SKM-1 (cell line): Measurements from ENCODE around the gene TSPAN32.
"Not testable (repeated sequence)": the region's sequence is repeated elsewhere in the genome, so short reads cannot be mapped to it uniquely, and the experiment has no call there.

Experiments used
- DNase-seq: peaks from one replicate; lab custom pipeline; 2025; ENCODE audit not compliant: unreplicated experiment; lab: John Stamatoyannopoulos, UW

Gene TSPAN32

GRCh38 chr11:2363130-2363529 lies 61.3 kb downstream of the TSPAN32 start:
- no peak for DNase-seq

DNA sequence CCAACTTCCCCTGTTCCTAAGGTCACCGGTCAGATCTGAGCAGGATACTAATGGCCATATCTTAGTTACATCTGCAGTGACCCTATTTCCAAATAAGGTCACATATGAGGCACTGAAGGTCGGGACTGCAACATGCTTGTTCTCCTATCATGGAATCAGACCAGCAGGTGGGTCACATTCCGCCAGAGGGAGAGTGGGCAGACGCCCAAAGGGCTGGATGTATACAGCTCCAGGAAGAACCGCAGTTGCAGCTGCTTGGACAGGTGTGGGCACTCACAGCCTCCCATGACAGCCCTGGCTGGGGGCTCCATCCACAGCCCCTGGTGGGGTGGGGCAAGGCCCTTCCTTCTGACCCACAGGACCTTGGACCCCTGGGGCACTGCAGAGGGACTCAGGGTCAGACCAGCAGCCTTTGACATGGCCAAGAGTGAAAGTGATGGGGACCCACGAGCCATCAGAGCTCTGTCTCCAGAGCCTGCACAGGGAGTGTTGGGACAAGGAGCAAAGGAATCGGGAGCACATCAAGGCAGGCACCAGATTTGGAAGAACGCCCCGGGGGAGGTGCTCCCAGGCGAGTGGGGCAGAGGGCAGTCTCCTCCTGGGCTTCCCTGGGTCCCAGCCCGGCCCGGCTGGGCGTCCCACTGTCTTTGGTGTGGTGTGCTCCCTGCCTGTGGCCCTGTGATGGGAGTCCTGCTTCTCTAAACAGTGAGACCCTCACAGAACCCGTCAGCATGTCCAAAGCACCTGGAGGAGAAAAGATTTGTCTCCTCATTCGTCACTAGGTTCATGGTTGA lies 62.0 kb downstream of the TSPAN32 start:
- DNase-seq, result no peak

DNA sequence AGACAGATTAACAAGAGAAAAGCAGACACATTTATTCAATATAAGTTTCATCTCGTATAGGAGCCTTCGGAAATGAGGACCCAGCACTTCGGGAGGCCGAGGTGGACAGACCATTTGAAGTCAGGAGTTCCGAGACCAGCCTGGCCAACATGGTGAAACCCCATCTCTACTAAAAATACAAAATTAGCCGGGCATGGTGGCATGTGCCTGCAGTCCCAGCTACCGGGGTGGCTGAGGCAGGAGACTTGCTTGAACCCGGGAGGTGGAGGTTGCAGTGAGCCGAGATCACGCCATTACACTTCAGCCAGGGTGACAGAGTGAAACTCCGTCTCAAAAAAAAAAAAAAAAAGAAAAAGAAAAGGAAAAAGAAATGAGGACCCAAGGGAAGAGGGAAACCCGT lies 62.6 kb downstream of the TSPAN32 start:
- DNase-seq, result not testable (repeated sequence)

GRCh38 chr11:2365571-2366210 lies 63.9 kb downstream of the TSPAN32 start:
- no peak for DNase-seq

DNA sequence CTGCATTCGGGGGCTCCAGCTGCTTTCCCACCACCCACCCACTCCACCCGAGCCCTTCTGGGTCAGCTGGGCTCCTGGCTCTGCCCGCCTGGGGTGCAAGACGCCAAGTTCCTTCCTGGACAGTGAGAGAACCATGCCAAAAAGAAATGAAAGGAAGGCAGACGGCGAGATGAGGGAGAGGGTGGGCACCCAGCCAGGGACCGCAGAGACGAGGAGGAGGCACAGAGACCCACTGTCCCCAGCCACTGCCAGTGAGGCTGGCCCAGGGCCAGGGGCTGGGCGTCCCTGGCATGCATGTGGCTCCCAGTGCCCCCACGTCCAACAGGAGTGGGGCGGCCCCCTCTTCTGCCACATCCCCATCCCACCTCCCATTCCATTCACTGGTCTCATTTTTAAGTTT lies 64.5 kb downstream of the TSPAN32 start:
- no peak for DNase-seq

GRCh38 chr11:2366733-2367132 lies 64.9 kb downstream of the TSPAN32 start:
- no peak for DNase-seq

DNA sequence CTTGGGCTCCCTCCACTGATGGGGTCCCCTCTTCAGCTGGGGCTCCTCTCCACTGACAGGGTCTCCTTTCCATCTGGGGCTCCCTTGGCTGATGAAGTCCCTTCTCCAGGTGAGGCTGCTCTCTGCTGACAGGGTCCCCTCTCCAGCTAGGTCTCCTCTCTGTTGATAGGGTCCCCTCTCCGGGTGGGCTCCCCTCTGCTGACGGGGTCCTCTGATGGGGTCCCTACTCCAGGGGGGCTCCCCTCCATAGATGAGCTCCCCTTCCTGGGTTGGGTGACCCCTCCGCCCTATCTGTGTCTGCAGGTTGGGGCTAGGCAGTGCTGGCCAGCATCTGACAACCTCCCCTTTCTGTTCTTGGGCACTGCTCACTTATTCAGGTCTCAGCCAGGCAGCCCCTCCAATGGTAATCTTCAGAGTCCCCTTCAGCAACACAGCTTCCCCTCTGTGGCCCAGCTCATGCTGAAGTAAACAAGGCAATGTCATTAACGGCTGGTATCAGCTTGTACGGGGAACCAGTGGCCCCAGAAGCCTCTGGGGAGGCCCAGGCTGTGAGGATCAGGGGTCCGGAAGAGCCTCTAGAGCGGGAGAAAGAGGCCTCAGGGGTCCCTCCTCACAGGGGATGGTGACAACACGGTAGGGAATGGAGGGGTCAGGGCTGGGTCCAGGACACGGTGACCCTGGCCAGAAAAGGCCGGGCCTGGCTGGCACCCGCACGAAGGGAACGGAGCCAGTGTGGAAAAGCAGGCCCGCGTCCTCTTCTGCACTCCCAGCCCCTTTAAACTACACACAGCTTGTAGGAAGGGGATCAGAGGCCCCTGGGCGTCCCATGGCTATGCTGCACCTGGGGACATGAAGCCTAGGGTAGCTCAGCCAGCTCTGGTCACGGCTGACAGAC lies 65.7 kb downstream of the TSPAN32 start:
- DNase-seq, result no peak
